Transverse colon (tissue), 4 donors: ENCODE measurements around the gene CARMIL1. TPM values are rescaled to one million over a fixed set of nuclear protein-coding genes. Genes with fewer than 3 reads are reported as not detected.
A peak's percentile ranks its signal among the peaks of the same experiment; 100 is the strongest.

ENCODE experiments used
- DNase-seq: peaks from one replicate; pipeline ENCODE4 v3.0.0-alpha.2; 2019
- H3K27ac ChIP-seq, 4 donors: fragments of 200-600 bp; sonication (generic); 2 replicates each; pipeline ENCODE4 v1.5.1; 2016 to 2018; ENCODE audit warnings: inconsistent platforms in 4 of 4
- H3K27me3 ChIP-seq: fragments of 200-600 bp; sonication (generic); 2 replicates; pipeline ENCODE4 v1.5.1; 2017; ENCODE audit warnings: inconsistent platforms
- H3K36me3 ChIP-seq, 4 donors: fragments of 200-600 bp; sonication (generic); 2 replicates each; pipeline ENCODE4 v1.5.1; 2017 to 2019; ENCODE audit warnings: inconsistent platforms in 4 of 4
- H3K4me1 ChIP-seq, 4 donors: fragments of 200-600 bp; sonication (generic); 2 replicates each; pipeline ENCODE4 v1.5.1; 2017 to 2020; ENCODE audit warnings: inconsistent platforms in 4 of 4
- H3K4me3 ChIP-seq, 4 donors: fragments of 200-600 bp; sonication (generic); 1 replicate in 1 of 4; 2 replicates in 3 of 4; pipeline versions ENCODE4 v1.5.1 to v1.6.1; 2017 to 2019; ENCODE audit warnings: inconsistent platforms in 4 of 4
- H3K9me3 ChIP-seq, 2 donors: fragments of 200-600 bp; sonication (generic); 2 replicates each; pipeline ENCODE4 v1.5.1; 2017 to 2019; ENCODE audit warnings: inconsistent platforms in 2 of 2
- EP300 ChIP-seq: sonication (generic); formaldehyde crosslinking; IDR thresholded peaks from one replicate; pipeline ENCODE4 v1.6.1; 2017; ENCODE audit warnings: antibody characterized with exemption, low read depth
- POLR2A ChIP-seq: fragments of 450-650 bp; IDR thresholded peaks from one replicate; pipeline ENCODE4 v1.6.1; 2016; ENCODE audit warnings: antibody characterized with exemption, mild to moderate bottlenecking, moderate library complexity
- POLR2AphosphoS5 ChIP-seq, 3 donors: sonication (generic); formaldehyde crosslinking; IDR thresholded peaks; one replicate each; pipeline ENCODE4 v1.6.1; 2016; ENCODE audit warnings: antibody characterized with exemption in 3 of 3
- WGBS, 2 donors: methylation state at CpG; one replicate each; pipeline ENCODE4 v1.1.5; 2018; ENCODE audit warnings: low coverage in 1 of 2; 5-methylcytosine and 5-hydroxymethylcytosine counted together
- in situ Hi-C, 4 donors: fragments of 200-750 bp; cut with MboI; loops; one replicate each; pipeline versions ENCODE4 v1.15.0 to v1.15.1; 2017; ENCODE audit warnings: low sequenced_read_pairs in 3 of 4, low pct_ligation_motif_present in 1 of 4, low pct_unique_long_range_greater_than_20kb in 1 of 4
- intact Hi-C: fragments of 100-400 bp; cut with DNase I; formaldehyde crosslinking; loops from one replicate; pipeline ENCODE4 v1.15.1; 2023; ENCODE audit warnings: low total_unique reads
- total RNA-seq, 4 donors: library from RNA; depleted of rRNA; stranded (reverse); fragments of >200 nt; gene quantifications; one replicate each; pipeline ENCODE4 v1.1.0, GENCODE V29; 2016
- TF ChIP-seq, protein P1 (sequence below), 5 experiments: fragments of 200-600 bp in 3 of 5; fragments of 450-650 bp in 2 of 5; sonication (generic) in 3 of 5; IDR thresholded peaks; 1 replicate in 2 of 5; 2 replicates in 3 of 5; pipeline ENCODE4 v1.5.1; 2016 to 2017; ENCODE audit warnings: antibody characterized with exemption in 5 of 5, inconsistent platforms in 3 of 5, mild to moderate bottlenecking in 2 of 5, moderate library complexity in 1 of 5

The CARMIL1 gene
- total RNA-seq, 4 donors from 2014 or later, result 25.1 to 93.5 (median 61.0) TPM

DNA sequence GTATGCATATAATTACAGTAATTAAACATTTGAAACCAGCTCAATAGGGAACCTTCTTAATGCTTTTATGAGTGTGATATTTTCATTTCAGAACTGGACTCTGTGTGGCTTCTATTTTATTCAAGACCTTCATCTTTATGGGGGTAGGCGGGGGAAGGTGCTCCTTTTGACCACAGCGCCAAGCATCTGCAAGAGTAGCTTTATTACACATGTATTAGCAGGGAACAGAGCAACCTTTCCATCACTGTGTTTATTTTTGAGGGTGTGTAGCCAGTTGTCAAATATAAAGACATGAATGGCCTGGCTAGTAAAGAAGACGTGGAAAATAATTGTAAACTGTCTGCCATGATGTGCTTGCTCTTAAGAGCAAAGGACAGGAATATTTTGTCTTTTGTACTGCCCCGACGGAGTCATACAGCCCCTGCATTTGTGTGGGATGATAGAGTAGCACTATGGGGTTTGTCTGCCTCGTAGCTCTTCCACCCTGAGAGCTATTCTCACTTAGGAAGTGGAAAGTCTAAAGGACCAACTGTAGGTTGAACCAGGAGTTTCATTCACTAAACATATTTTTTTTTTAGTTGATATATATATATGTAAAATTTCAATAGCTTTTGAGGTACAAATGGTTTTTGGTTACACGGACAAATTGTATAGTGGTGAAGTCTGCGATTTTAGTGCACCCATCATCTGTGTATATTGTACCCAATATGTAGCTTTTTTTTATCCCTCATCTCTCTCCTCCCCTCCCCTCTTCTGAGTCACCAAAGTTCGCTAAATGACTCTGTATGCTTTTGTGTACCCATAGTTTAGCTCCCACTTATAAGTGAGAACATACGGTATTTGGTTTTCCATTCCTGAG lies 91.2 kb downstream of the CARMIL1 start:
- H3K36me3 ChIP-seq, result no peaks in the 10 kb centered on the region
- in situ Hi-C loops, result no loop called here
- no peak for TF ChIP-seq POLR2AphosphoS5 (IDR thresholded peaks at IDR 0.05)
- TF ChIP-seq POLR2A, result no peak
- no peak for TF ChIP-seq EP300
- TF ChIP-seq, protein P1, sequence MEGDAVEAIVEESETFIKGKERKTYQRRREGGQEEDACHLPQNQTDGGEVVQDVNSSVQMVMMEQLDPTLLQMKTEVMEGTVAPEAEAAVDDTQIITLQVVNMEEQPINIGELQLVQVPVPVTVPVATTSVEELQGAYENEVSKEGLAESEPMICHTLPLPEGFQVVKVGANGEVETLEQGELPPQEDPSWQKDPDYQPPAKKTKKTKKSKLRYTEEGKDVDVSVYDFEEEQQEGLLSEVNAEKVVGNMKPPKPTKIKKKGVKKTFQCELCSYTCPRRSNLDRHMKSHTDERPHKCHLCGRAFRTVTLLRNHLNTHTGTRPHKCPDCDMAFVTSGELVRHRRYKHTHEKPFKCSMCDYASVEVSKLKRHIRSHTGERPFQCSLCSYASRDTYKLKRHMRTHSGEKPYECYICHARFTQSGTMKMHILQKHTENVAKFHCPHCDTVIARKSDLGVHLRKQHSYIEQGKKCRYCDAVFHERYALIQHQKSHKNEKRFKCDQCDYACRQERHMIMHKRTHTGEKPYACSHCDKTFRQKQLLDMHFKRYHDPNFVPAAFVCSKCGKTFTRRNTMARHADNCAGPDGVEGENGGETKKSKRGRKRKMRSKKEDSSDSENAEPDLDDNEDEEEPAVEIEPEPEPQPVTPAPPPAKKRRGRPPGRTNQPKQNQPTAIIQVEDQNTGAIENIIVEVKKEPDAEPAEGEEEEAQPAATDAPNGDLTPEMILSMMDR (IDR thresholded peaks at IDR 0.05), result no peak
- intact Hi-C loops, result no loop called here
- DNase-seq, result peak; percentile 35
- 50 to 70% methylated on average over 7 to 10 of the region's 10 CpGs for WGBS, 2 donors
- H3K9me3 ChIP-seq, result peaks cover 0 to 4% of the 10 kb centered on the region in 2 donors
- H3K4me3 ChIP-seq, result peak overlapping the region in 1 of 4 donors; percentile 21
- no peaks in the 10 kb centered on the region for H3K27me3 ChIP-seq
- peak overlapping the region; percentile 75 to 87 (median 81) for H3K27ac ChIP-seq
- H3K4me1 ChIP-seq, result peaks cover 10 to 33% (median 16%) of the 10 kb centered on the region in 4 donors

DNA sequence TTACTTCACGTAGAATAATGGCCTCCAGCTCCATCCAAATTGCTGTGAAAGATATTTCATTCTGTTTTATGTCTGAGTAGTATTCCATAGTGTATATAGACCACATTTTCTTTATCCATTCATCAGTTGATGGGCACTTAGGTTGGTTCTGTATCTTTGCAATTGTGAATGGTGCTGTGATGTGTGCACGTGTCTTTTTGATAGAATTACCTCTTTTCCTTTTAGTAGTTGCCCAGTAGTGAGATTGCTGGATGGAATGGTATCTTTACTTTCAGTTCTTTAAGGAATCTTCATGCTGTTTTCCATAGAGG lies 91.8 kb downstream of the CARMIL1 start:
- Histone ChIP-seq H3K27ac (peak overlapping the region in 2 of 4 donors; percentile 82 to 87), H3K4me1 (peaks cover 10 to 33% (median 16%) of the 10 kb centered on the region in 4 donors), H3K9me3 (peaks cover 0 to 6% of the 10 kb centered on the region in 2 donors), H3K27me3 (no peaks in the 10 kb centered on the region), H3K4me3 (no peak overlapping the region), H3K36me3 (no peaks in the 10 kb centered on the region)
- TF ChIP-seq EP300 (no peak), POLR2A (no peak), POLR2AphosphoS5 (IDR thresholded peaks at IDR 0.05) (no peak)
- TF ChIP-seq, protein P1 (IDR thresholded peaks at IDR 0.05), result no peak
- in situ Hi-C loops (no loop called here), intact Hi-C loops (no loop called here)
- WGBS, 2 donors, result 84 to 94% methylated on average over 2 of the region's 2 CpGs
- DNase-seq, result no peak

DNA sequence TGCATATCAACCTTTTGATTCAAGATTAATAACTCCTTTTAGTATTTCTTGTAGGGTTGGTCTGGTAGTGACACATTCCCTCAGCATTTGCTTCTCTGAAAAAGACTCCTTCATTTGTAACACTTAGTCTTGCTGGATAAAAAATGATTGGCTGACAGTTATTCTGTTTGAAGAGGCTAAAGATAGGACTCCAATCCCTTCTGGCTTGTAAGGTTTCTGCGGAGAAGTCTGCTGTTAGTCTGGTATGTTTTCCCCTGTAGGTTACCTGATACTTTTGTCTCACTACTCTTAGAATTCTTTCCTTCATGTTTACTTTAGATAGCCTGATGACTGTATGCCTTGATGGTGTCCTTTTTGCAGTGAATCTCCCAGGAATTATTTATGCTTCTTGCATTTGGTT lies 96.0 kb downstream of the CARMIL1 start:
- Histone ChIP-seq H3K27ac (no peak overlapping the region), H3K36me3 (no peaks in the 10 kb centered on the region), H3K4me1 (peaks cover 0 to 8% (median 1%) of the 10 kb centered on the region in 4 donors), H3K4me3 (no peak overlapping the region), H3K9me3 (peaks cover 0 to 6% of the 10 kb centered on the region in 2 donors), H3K27me3 (no peaks in the 10 kb centered on the region)
- 94 to 100% methylated on average over 1 of the region's 1 CpG for WGBS, 2 donors
- TF ChIP-seq POLR2A (no peak), POLR2AphosphoS5 (IDR thresholded peaks at IDR 0.05) (no peak), EP300 (no peak)
- no peak for DNase-seq
- intact Hi-C loops, result no loop called here
- in situ Hi-C loops, result no loop called here

DNA sequence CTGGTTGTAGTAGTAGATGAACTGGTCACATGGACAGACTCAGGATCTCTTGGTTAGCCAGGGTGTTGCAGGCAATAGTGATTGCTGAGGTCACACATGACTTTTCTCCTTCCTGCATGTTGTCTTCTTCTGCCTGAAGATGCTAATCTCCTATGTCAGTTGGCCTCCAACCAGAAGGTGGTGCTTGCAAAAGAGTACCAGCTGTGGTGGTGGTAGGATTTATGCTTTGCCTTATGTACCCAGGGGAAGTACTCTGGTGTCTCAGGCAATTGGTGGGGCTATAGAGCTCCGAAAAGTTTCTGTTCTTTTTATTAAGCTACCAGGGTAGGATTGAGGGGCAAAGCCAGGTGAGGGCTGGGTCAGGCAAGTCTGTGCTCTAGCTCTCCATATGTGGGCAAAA lies 98.5 kb downstream of the CARMIL1 start:
- no peak overlapping the region for H3K4me3 ChIP-seq
- H3K4me1 ChIP-seq, result no peaks in the 10 kb centered on the region
- DNase-seq, result no peak
- TF ChIP-seq, protein P1 (IDR thresholded peaks at IDR 0.05), result no peak
- no peak for TF ChIP-seq POLR2AphosphoS5 (IDR thresholded peaks at IDR 0.05)
- no peak for TF ChIP-seq POLR2A
- TF ChIP-seq EP300, result no peak
- 95% methylated on average over 1 of the region's 1 CpG; no CpG with 5 or more reads in 1 of the 2 donors for WGBS, 2 donors
- peaks cover 0 to 6% of the 10 kb centered on the region in 2 donors for H3K9me3 ChIP-seq
- peak overlapping the region in 1 of 4 donors; percentile 2 for H3K27ac ChIP-seq
- intact Hi-C loops (no loop called here), in situ Hi-C loops (no loop called here)
- no peaks in the 10 kb centered on the region for H3K36me3 ChIP-seq
- H3K27me3 ChIP-seq, result no peaks in the 10 kb centered on the region
